GM23338 (cell line): Measurements from ENCODE around the gene CRISPLD2. TPM values are rescaled to one million over a fixed set of nuclear protein-coding genes. Genes with fewer than 3 reads are reported as not detected.

Source experiments
- ATAC-seq: fragments of 200-7000 bp; cut with Tn5 transposase; 3 replicates; pipeline ENCODE4 v1.9.1; 2020
- DNase-seq: peaks from one replicate; pipeline ENCODE4 v3.0.0-alpha.2; 2015; ENCODE audit warnings: low spot score
- H2AFZ ChIP-seq: fragments of 200-600 bp; sonication (generic); 2 replicates; pipeline ENCODE4 v1.8.0; 2016; ENCODE audit warnings: antibody characterized with exemption, mild to moderate bottlenecking, moderate library complexity
- H3F3A ChIP-seq: fragments of 200-600 bp; sonication (generic); replicated peaks from 2 replicates; pipeline ENCODE4 v1.8.0; 2017; ENCODE audit warnings: antibody characterized with exemption, mixed run types, low read depth
- H3K27ac ChIP-seq: fragments of 200-600 bp; sonication (generic); 2 replicates; pipeline ENCODE4 v1.6.1; 2016; ENCODE audit warnings: low read depth
- H3K27me3 ChIP-seq: fragments of 200-600 bp; sonication (generic); 2 replicates; pipeline ENCODE4 v1.8.0; 2016; ENCODE audit warnings: mild to moderate bottlenecking, mixed run types, moderate library complexity; ENCODE audit not compliant: insufficient read depth
- H3K36me3 ChIP-seq: fragments of 200-600 bp; sonication (generic); 2 replicates; pipeline ENCODE4 v1.8.0; 2016; ENCODE audit warnings: mild to moderate bottlenecking; ENCODE audit not compliant: insufficient read depth
- H3K4me1 ChIP-seq: fragments of 200-600 bp; sonication (generic); 2 replicates; pipeline ENCODE4 v1.8.0; 2016; ENCODE audit warnings: mild to moderate bottlenecking, moderate library complexity; ENCODE audit not compliant: insufficient read depth
- H3K4me2 ChIP-seq: fragments of 200-600 bp; sonication (generic); 2 replicates; pipeline ENCODE4 v1.7.1; 2017; ENCODE audit warnings: mixed run types
- H3K4me3 ChIP-seq: fragments of 200-600 bp; sonication (generic); 2 replicates; pipeline ENCODE4 v1.6.1; 2016; ENCODE audit warnings: mixed run types
- H3K79me2 ChIP-seq: fragments of 200-600 bp; sonication (generic); replicated peaks from 2 replicates; pipeline ENCODE4 v1.8.0; 2017; ENCODE audit warnings: mild to moderate bottlenecking; ENCODE audit not compliant: insufficient read depth
- H3K9me2 ChIP-seq: fragments of 200-600 bp; sonication (generic); 2 replicates; pipeline ENCODE4 v1.8.0; 2017; ENCODE audit not compliant: insufficient read depth
- H4K20me1 ChIP-seq: fragments of 200-600 bp; sonication (generic); replicated peaks from 2 replicates; pipeline ENCODE4 v1.8.0; 2017; ENCODE audit warnings: mild to moderate bottlenecking; ENCODE audit not compliant: insufficient read depth
- H3K27ac Mint-ChIP-seq: 2 replicates; pipeline ENCODE4 v1.8.0; 2020; ENCODE audit warnings: inconsistent platforms, mild to moderate bottlenecking, moderate library complexity, mixed read lengths
- H3K27me3 Mint-ChIP-seq: 3 replicates; pipeline ENCODE4 v1.8.0; 2022; ENCODE audit warnings: low read depth, mild to moderate bottlenecking, moderate library complexity, mixed read lengths, inconsistent platforms; ENCODE audit not compliant: insufficient read depth, poor library complexity
- H3K36me3 Mint-ChIP-seq: 3 replicates; pipeline ENCODE4 v1.8.0; 2021; ENCODE audit warnings: low read depth, mild to moderate bottlenecking, inconsistent platforms, moderate library complexity, mixed read lengths
- H3K4me1 Mint-ChIP-seq: 3 replicates; pipeline ENCODE4 v1.8.0; 2020; ENCODE audit warnings: mild to moderate bottlenecking, inconsistent platforms, mixed read lengths
- H3K4me3 Mint-ChIP-seq: 3 replicates; pipeline ENCODE4 v1.8.0; 2021; ENCODE audit warnings: moderate library complexity, mild to moderate bottlenecking, inconsistent platforms, mixed read lengths
- H3K9me3 Mint-ChIP-seq: 3 replicates; pipeline ENCODE4 v1.8.0; 2020; ENCODE audit warnings: moderate library complexity, mild to moderate bottlenecking, inconsistent platforms, mixed read lengths
- CREB1 ChIP-seq: fragments of 250-450 bp; sonication (Bioruptor Pico); IDR thresholded peaks from 2 replicates; pipeline ENCODE4 v1.5.0; 2020; ENCODE audit warnings: low read depth, mild to moderate bottlenecking, moderate library complexity
- CTCF ChIP-seq, 2 experiments: fragments of 200-600 bp in 1 of 2; sonication (generic) in 1 of 2; conservative IDR thresholded peaks; 2 replicates each; pipeline versions ENCODE4 v1.5.1 to v1.6.1; 2016 to 2017; ENCODE audit warnings: antibody characterized with exemption in 2 of 2, low read depth in 2 of 2, mild to moderate bottlenecking in 2 of 2, moderate library complexity in 1 of 2
- EZH2 ChIP-seq: fragments of 200-600 bp; sonication (generic); IDR thresholded peaks from one replicate; pipeline ENCODE4 v1.8.0; 2017; ENCODE audit warnings: antibody characterized with exemption, mild to moderate bottlenecking, low read depth; ENCODE audit not compliant: unreplicated experiment
- EZH2phosphoT487 ChIP-seq: fragments of 200-600 bp; sonication (generic); IDR thresholded peaks from one replicate; pipeline ENCODE4 v1.8.1; 2018; ENCODE audit warnings: antibody characterized with exemption; ENCODE audit not compliant: unreplicated experiment
- JUNB ChIP-seq: IDR thresholded peaks from one replicate; pipeline ENCODE4 v1.6.1; 2016; ENCODE audit warnings: antibody characterized with exemption; ENCODE audit not compliant: unreplicated experiment
- NANOG ChIP-seq: IDR thresholded peaks from 2 replicates; pipeline ENCODE4 v1.6.1; 2016; ENCODE audit warnings: antibody characterized with exemption, borderline replicate concordance
- POLR2AphosphoS5 ChIP-seq: IDR thresholded peaks from 2 replicates; pipeline ENCODE4 v1.6.1; 2016; ENCODE audit warnings: antibody characterized with exemption, low read depth
- STAT1 ChIP-seq: IDR thresholded peaks from one replicate; pipeline ENCODE4 v1.6.1; 2016; ENCODE audit warnings: antibody characterized with exemption; ENCODE audit not compliant: unreplicated experiment
- ZNF114 ChIP-seq: fragments of 250-450 bp; sonication (Bioruptor Pico); IDR thresholded peaks from 2 replicates; pipeline ENCODE4 v1.5.0; 2020; ENCODE audit warnings: mild to moderate bottlenecking, moderate library complexity
- ZNF462 ChIP-seq: fragments of 250-450 bp; sonication (Bioruptor Pico); IDR thresholded peaks from 2 replicates; pipeline ENCODE4 v1.5.0; 2020; ENCODE audit warnings: mild to moderate bottlenecking, moderate library complexity
- polyA plus RNA-seq: library from polyadenylated mRNA; unstranded; fragments of >200 nt; fragmentation: Nextera tagmentation; extraction: Ambion mirVana; gene quantifications from 2 replicates; pipeline ENCODE4 v1.2.1, GENCODE V29; 2016
- total RNA-seq: library from RNA; depleted of rRNA; stranded (reverse); fragments of >200 nt; shearing (Covaris generic); gene quantifications from 2 replicates; pipeline ENCODE4 v1.2.3, GENCODE V29; 2014

CRISPLD2 gene
- total and polyA plus RNA-seq, 2 experiments from 2014 or later = 2.6 to 8.3 TPM

GRCh38 chr16:84886497-84887090 lies 66.8 kb downstream of the CRISPLD2 start:
- Histone ChIP-seq H3K27me3 (no peaks in the 10 kb centered on the region), H3K4me2 (no peak overlapping the region; the same call in 1 of the 2 replicates), H3K4me3 (no peak overlapping the region), H3K4me1 (peaks cover 42% of the 10 kb centered on the region), H4K20me1 (no peaks in the 10 kb centered on the region), H3K36me3 (no peaks in the 10 kb centered on the region), H2AFZ (no peak overlapping the region), H3F3A (peaks cover 8% of the 10 kb centered on the region; the same call in 1 of the 2 replicates), H3K27ac (no peak overlapping the region), H3K79me2 (no peaks in the 10 kb centered on the region), H3K9me2 (no peaks in the 10 kb centered on the region)
- no peak for TF ChIP-seq NANOG
- no peak for TF ChIP-seq JUNB
- no peak for TF ChIP-seq CTCF (conservative IDR thresholded peaks at IDR 0.05; ENCODE audit: low read depth in 2 of 2)
- no peak for TF ChIP-seq POLR2AphosphoS5
- no peak for TF ChIP-seq EZH2
- TF ChIP-seq CREB1 = no peak
- Mint-ChIP-seq H3K27me3 (peaks cover 2% of the 10 kb centered on the region), H3K27ac (0 out of 2 replicates have a peak overlapping the region, but pooled peaks have one; percentile 1), H3K4me1 (peaks cover 43% of the 10 kb centered on the region), H3K4me3 (no peak overlapping the region; the same call in 2 of the 3 replicates), H3K9me3 (no peaks in the 10 kb centered on the region), H3K36me3 (peaks cover 10% of the 10 kb centered on the region)
- ATAC-seq (no peak), DNase-seq (no peak)

GRCh38 chr16:84887207-84887606 lies 67.4 kb downstream of the CRISPLD2 start:
- Histone ChIP-seq H3K27me3 (no peaks in the 10 kb centered on the region), H4K20me1 (no peaks in the 10 kb centered on the region), H3K36me3 (no peaks in the 10 kb centered on the region), H3K4me2 (no peak overlapping the region; the same call in 1 of the 2 replicates), H2AFZ (no peak overlapping the region), H3K4me3 (no peak overlapping the region), H3K9me2 (no peaks in the 10 kb centered on the region), H3K27ac (no peak overlapping the region), H3F3A (peaks cover 8% of the 10 kb centered on the region; the same call in 1 of the 2 replicates), H3K4me1 (peaks cover 42% of the 10 kb centered on the region), H3K79me2 (no peaks in the 10 kb centered on the region)
- H3K27me3 Mint-ChIP-seq = peaks cover 2% of the 10 kb centered on the region
- H3K9me3 Mint-ChIP-seq = no peaks in the 10 kb centered on the region
- ATAC-seq (no peak), DNase-seq (no peak)
- peaks cover 43% of the 10 kb centered on the region for H3K4me1 Mint-ChIP-seq
- H3K4me3 Mint-ChIP-seq = no peak overlapping the region
- peaks cover 5% of the 10 kb centered on the region; the same call in 2 of the 3 replicates for H3K36me3 Mint-ChIP-seq
- peak overlapping the region; percentile 1; the same call in 1 of the 2 replicates for H3K27ac Mint-ChIP-seq
- TF ChIP-seq ZNF462 (no peak), NANOG (no peak), EZH2phosphoT487 (no peak), CTCF (conservative IDR thresholded peaks at IDR 0.05; ENCODE audit: low read depth in 2 of 2) (no peak), ZNF114 (CRISPR knock-in tag) (no peak), EZH2 (no peak), STAT1 (no peak)
